IMR-90 (cell line): ENCODE data around the gene RBP4. TPM values are rescaled to one million over a fixed set of nuclear protein-coding genes. Genes with fewer than 3 reads are reported as not detected.

Experiments
- ATAC-seq: fragments of 200-7000 bp; cut with Tn5 transposase; 2 replicates; pipeline ENCODE4 v1.9.1; 2020; ENCODE audit warnings: low read depth, mild to moderate bottlenecking, moderate library complexity
- BruUV-seq: library from RNA; stranded (reverse); fragments of 400-500 nt; replicated peaks from 2 replicates; lab custom pipeline; 2021; lab: Mats Ljungman, UMichigan
- CTCF ChIA-PET: fragments of 300-600 bp; formaldehyde crosslinking; extraction: SDS; loops from one replicate; lab custom pipeline; 2021; ENCODE audit warnings: antibody characterized with exemption; lab: Yijun Ruan, JAX
- POLR2A ChIA-PET: fragments of 300-600 bp; sonication (Branson Sonifier 250); formaldehyde crosslinking; loops from one replicate; lab custom pipeline; 2022; ENCODE audit warnings: antibody characterized with exemption; ENCODE audit not compliant: unreplicated experiment; lab: Charles Lee
- DNase-seq: peaks from one replicate; pipeline ENCODE4 v3.0.0; 2013
- H2AFZ ChIP-seq: replicated peaks from 2 replicates; pipeline ENCODE3; 2013; ENCODE audit warnings: low read length, mild to moderate bottlenecking; ENCODE audit not compliant: poor library complexity
- H2AK5ac ChIP-seq: 2 replicates; pipeline ENCODE4 v1.6.1; 2013; ENCODE audit warnings: low read depth, low read length, inconsistent platforms
- H2AK9ac ChIP-seq: replicated peaks from 2 replicates; pipeline ENCODE3; 2013; ENCODE audit warnings: mild to moderate bottlenecking, low read depth, low read length, moderate library complexity; ENCODE audit not compliant: poor library complexity
- H2BK120ac ChIP-seq: 2 replicates; pipeline ENCODE4 v1.6.1; 2013; ENCODE audit warnings: low read depth, low read length, inconsistent platforms
- H2BK15ac ChIP-seq: 3 replicates; pipeline ENCODE4 v1.6.1; 2013; ENCODE audit warnings: low read depth, low read length, inconsistent platforms
- H2BK20ac ChIP-seq: 2 replicates; pipeline ENCODE4 v1.6.1; 2013; ENCODE audit warnings: low read depth, mild to moderate bottlenecking, inconsistent platforms, low read length, moderate library complexity
- H2BK5ac ChIP-seq: 2 replicates; pipeline ENCODE4 v1.6.1; 2013; ENCODE audit warnings: mild to moderate bottlenecking, low read depth, low read length, inconsistent platforms; ENCODE audit not compliant: poor library complexity, severe bottlenecking
- H3K14ac ChIP-seq: replicated peaks from 2 replicates; pipeline ENCODE4 v1.6.1; 2013; ENCODE audit warnings: low read depth, low read length, inconsistent platforms
- H3K18ac ChIP-seq: 2 replicates; pipeline ENCODE4 v1.6.1; 2013; ENCODE audit warnings: low read depth, low read length, control low read depth
- H3K23ac ChIP-seq: 2 replicates; pipeline ENCODE4 v1.6.1; 2013; ENCODE audit warnings: low read depth, low read length, inconsistent platforms
- H3K27ac ChIP-seq: 2 replicates; pipeline ENCODE4 v1.5.1; 2013; ENCODE audit warnings: mild to moderate bottlenecking, control low read depth, low read length; ENCODE audit not compliant: insufficient read depth
- H3K27me3 ChIP-seq: 2 replicates; pipeline ENCODE4 v1.6.1; 2013; ENCODE audit warnings: low read length; ENCODE audit not compliant: control insufficient read depth, insufficient read depth
- H3K36me3 ChIP-seq: 2 replicates; pipeline ENCODE4 v1.6.1; 2013; ENCODE audit warnings: low read length, mixed read lengths; ENCODE audit not compliant: control insufficient read depth, insufficient read depth
- H3K4ac ChIP-seq: 2 replicates; pipeline ENCODE4 v1.6.1; 2013; ENCODE audit warnings: low read depth, low read length, inconsistent platforms
- H3K4me1 ChIP-seq: 2 replicates; pipeline ENCODE4 v1.6.1; 2013; ENCODE audit warnings: low read length, mixed read lengths; ENCODE audit not compliant: control insufficient read depth, insufficient read depth
- H3K4me2 ChIP-seq: 2 replicates; pipeline ENCODE4 v1.6.1; 2013; ENCODE audit warnings: low read depth, mild to moderate bottlenecking, control low read depth, low read length, moderate library complexity
- H3K4me3 ChIP-seq: 2 replicates; pipeline ENCODE4 v1.5.1; 2013; ENCODE audit warnings: low read depth, mild to moderate bottlenecking, control low read depth, low read length, moderate library complexity; ENCODE audit not compliant: insufficient read depth
- H3K56ac ChIP-seq: 2 replicates; pipeline ENCODE4 v1.6.1; 2013; ENCODE audit warnings: low read length, inconsistent platforms; ENCODE audit not compliant: insufficient read depth; ENCODE audit errors: extremely low read depth
- H3K79me1 ChIP-seq, 2 experiments: 2 replicates each; pipeline ENCODE4 v1.6.1; 2013; ENCODE audit warnings: low read length in 2 of 2, inconsistent platforms in 1 of 2, low read depth in 1 of 2
- H3K9ac ChIP-seq: 2 replicates; pipeline ENCODE4 v1.6.1; 2013; ENCODE audit warnings: low read depth, low read length, control low read depth
- H3K9me1 ChIP-seq: 2 replicates; pipeline ENCODE4 v1.6.1; 2013; ENCODE audit warnings: low read length, inconsistent platforms; ENCODE audit not compliant: insufficient read depth
- H3K9me3 ChIP-seq: 2 replicates; pipeline ENCODE4 v1.6.1; 2013; ENCODE audit warnings: low read length; ENCODE audit not compliant: control insufficient read depth, insufficient read depth
- H4K20me1 ChIP-seq: 2 replicates; pipeline ENCODE4 v1.6.1; 2013; ENCODE audit warnings: low read length, inconsistent platforms; ENCODE audit not compliant: insufficient read depth
- H4K5ac ChIP-seq: 2 replicates; pipeline ENCODE4 v1.6.1; 2013; ENCODE audit warnings: mild to moderate bottlenecking, low read depth, low read length, control low read depth
- H4K8ac ChIP-seq, 2 experiments: 2 replicates each; pipeline ENCODE4 v1.6.1; 2013; ENCODE audit warnings: low read depth in 2 of 2, low read length in 2 of 2, control low read depth in 1 of 2, inconsistent platforms in 1 of 2
- H4K91ac ChIP-seq: 2 replicates; pipeline ENCODE4 v1.6.1; 2013; ENCODE audit warnings: low read depth, low read length, inconsistent platforms; ENCODE audit not compliant: insufficient read depth
- BHLHE40 ChIP-seq: fragments of 150-350 bp; IDR thresholded peaks from 2 replicates; pipeline ENCODE4 v1.6.1; 2016; ENCODE audit warnings: mild to moderate bottlenecking, low read depth, low read length
- CEBPB ChIP-seq: IDR thresholded peaks from 2 replicates; pipeline ENCODE4 v1.6.1; 2012; ENCODE audit warnings: low read depth, low read length, improper control_type of control experiment
- CHD1 ChIP-seq: IDR thresholded peaks from 2 replicates; pipeline ENCODE4 v1.6.1; 2012; ENCODE audit warnings: low read depth, low read length, improper control_type of control experiment
- CTCF ChIP-seq: conservative IDR thresholded peaks from 2 replicates; pipeline ENCODE4 v1.5.1; 2012; ENCODE audit warnings: mild to moderate bottlenecking, low read depth, low read length, improper control_type of control experiment
- ELK1 ChIP-seq: fragments of 150-350 bp; IDR thresholded peaks from 2 replicates; pipeline ENCODE4 v1.6.1; 2016; ENCODE audit warnings: low read depth, mild to moderate bottlenecking, low read length, moderate library complexity, borderline replicate concordance
- FOS ChIP-seq: fragments of 150-350 bp; IDR thresholded peaks from 2 replicates; pipeline ENCODE4 v1.6.1; 2016; ENCODE audit warnings: low read depth, low read length
- MAFK ChIP-seq: IDR thresholded peaks from 2 replicates; pipeline ENCODE4 v1.6.1; 2012; ENCODE audit warnings: low read depth, low read length, improper control_type of control experiment
- MAZ ChIP-seq: IDR thresholded peaks from 2 replicates; pipeline ENCODE4 v1.6.1; 2012; ENCODE audit warnings: low read depth, mild to moderate bottlenecking, low read length, improper control_type of control experiment, moderate library complexity, borderline replicate concordance
- MXI1 ChIP-seq: IDR thresholded peaks from 2 replicates; pipeline ENCODE4 v1.6.1; 2012; ENCODE audit warnings: low read depth, mild to moderate bottlenecking, low read length, moderate library complexity, borderline replicate concordance
- NFE2L2 ChIP-seq: fragments of 150-350 bp; IDR thresholded peaks from 2 replicates; pipeline ENCODE4 v1.6.1; 2016; ENCODE audit warnings: low read depth, mild to moderate bottlenecking, low read length
- POLR2A ChIP-seq: IDR thresholded peaks from 2 replicates; pipeline ENCODE4 v1.6.1; 2012; ENCODE audit warnings: mild to moderate bottlenecking, low read depth, low read length
- RAD21 ChIP-seq: IDR thresholded peaks from 2 replicates; pipeline ENCODE4 v1.6.1; 2012; ENCODE audit warnings: low read length, improper control_type of control experiment
- RCOR1 ChIP-seq: IDR thresholded peaks from 2 replicates; pipeline ENCODE4 v1.6.1; 2012; ENCODE audit warnings: mild to moderate bottlenecking, low read length, improper control_type of control experiment; ENCODE audit not compliant: insufficient replicate concordance
- RFX5 ChIP-seq: IDR thresholded peaks from 2 replicates; pipeline ENCODE4 v1.8.0; 2012; ENCODE audit warnings: low read depth, mild to moderate bottlenecking, low read length, moderate library complexity
- SMC3 ChIP-seq: fragments of 150-350 bp; IDR thresholded peaks from 2 replicates; pipeline ENCODE4 v1.6.1; 2016; ENCODE audit warnings: low read depth, mild to moderate bottlenecking, antibody characterized with exemption, low read length, moderate library complexity
- USF2 ChIP-seq: fragments of 150-350 bp; IDR thresholded peaks from 2 replicates; pipeline ENCODE4 v1.6.1; 2017; ENCODE audit warnings: mild to moderate bottlenecking, antibody characterized with exemption, low read length, low read depth
- WGBS, 2 experiments: methylation state at CpG; one replicate each; pipeline versions ENCODE4 v1.1.5 to v1.1.7; 2013; ENCODE audit warnings: missing lambda C conversion rate in 2 of 2; ENCODE audit not compliant: insufficient read length in 1 of 2; ENCODE audit errors: extremely low coverage in 2 of 2; 5-methylcytosine and 5-hydroxymethylcytosine counted together
- dilution Hi-C: fragments of 300-500 bp; cut with HindIII; formaldehyde crosslinking; loops from one replicate; pipeline ENCODE4 v1.14.3; 2018; ENCODE audit warnings: low sequenced_read_pairs; ENCODE audit not compliant: unreplicated experiment
- in situ Hi-C: fragments of 300-500 bp; cut with MboI; formaldehyde crosslinking; loops from 3 replicates; pipeline ENCODE4 v1.14.3; 2019; ENCODE audit warnings: low sequenced_read_pairs, inconsistent platforms, mixed read lengths
- intact Hi-C: fragments of 100-400 bp; cut with micrococcal nuclease; formaldehyde crosslinking; loops from 2 replicates; pipeline ENCODE4 v1.10.0; 2022
- polyA plus RNA-seq, 3 experiments: library from polyadenylated mRNA; depleted of rRNA; stranded (reverse); fragments of >200 nt; gene quantifications; 2 replicates each; pipeline ENCODE4 v1.2.3, GENCODE V29; 2012; ENCODE audit warnings: low replicate concordance in 1 of 3
- total RNA-seq: library from RNA; depleted of rRNA; stranded (reverse); fragments of >200 nt; gene quantifications from 2 replicates; pipeline ENCODE4 v1.2.3, GENCODE V29; 2012

The RBP4 gene
- total and polyA plus RNA-seq, 2 of the 4 experiments (the other 2 are of a cell fraction), result not detected

GRCh38 chr10:93593749-93594148, 7.3 kb downstream of the RBP4 start:
- H3K4me2 ChIP-seq, result no peak overlapping the region
- no peaks in the 10 kb centered on the region for H3K36me3 ChIP-seq
- no peak overlapping the region for H2AFZ ChIP-seq
- H3K79me1 ChIP-seq, result no peaks in the 10 kb centered on the region
- H3K4me1 ChIP-seq, result no peaks in the 10 kb centered on the region
- no peak overlapping the region for H3K27ac ChIP-seq
- no peak for ATAC-seq
- no peak overlapping the region for H3K23ac ChIP-seq
- H3K14ac ChIP-seq, result no peak overlapping the region
- H3K27me3 ChIP-seq, result peaks cover 30% of the 10 kb centered on the region
- H3K18ac ChIP-seq, result no peak overlapping the region
- no peak overlapping the region for H2BK15ac ChIP-seq
- no peak overlapping the region for H2AK9ac ChIP-seq
- H2BK120ac ChIP-seq, result no peak overlapping the region
- H4K5ac ChIP-seq, result no peak overlapping the region
- H3K9ac ChIP-seq, result no peak overlapping the region
- H2AK5ac ChIP-seq, result no peak overlapping the region
- DNase-seq, result no peak
- H2BK20ac ChIP-seq, result no peak overlapping the region
- CTCF ChIA-PET, result no interaction called here
- H3K9me3 ChIP-seq, result no peaks in the 10 kb centered on the region
- POLR2A ChIA-PET, result no interaction called here
- WGBS, 2 experiments, result 85% methylated on average over 13 of the region's 18 CpGs; no CpG with 5 or more reads in 1 of the 2 experiments
- in situ Hi-C loops, result no loop called here
- no peak for TF ChIP-seq MAZ
- no peak for TF ChIP-seq CEBPB
- no peak for TF ChIP-seq CHD1
- no peak for TF ChIP-seq MXI1
- no peak for TF ChIP-seq FOS
- no peak for TF ChIP-seq CTCF
- no peak for TF ChIP-seq RCOR1
- no peak for TF ChIP-seq USF2
- TF ChIP-seq RAD21, result no peak
- no peak for TF ChIP-seq RFX5
- TF ChIP-seq POLR2A, result no peak
- TF ChIP-seq SMC3, result no peak
- TF ChIP-seq BHLHE40, result no peak
- TF ChIP-seq MAFK, result no peak
- no peak for TF ChIP-seq NFE2L2
- no peak for TF ChIP-seq ELK1
- H3K4me3 ChIP-seq, result no peak overlapping the region
- no peak overlapping the region for H4K91ac ChIP-seq
- H4K20me1 ChIP-seq, result no peaks in the 10 kb centered on the region
- intact Hi-C loops, result no loop called here
- H3K56ac ChIP-seq, result no peak overlapping the region
- H3K9me1 ChIP-seq, result no peaks in the 10 kb centered on the region
- H3K4ac ChIP-seq, result no peak overlapping the region
- no peak overlapping the region for H2BK5ac ChIP-seq
- dilution Hi-C loops, result no loop called here
- no TSS peak for BruUV-seq
- no peak overlapping the region for H4K8ac ChIP-seq
